Suprapubic skin (tissue), 4 donors: Measurements from ENCODE around the gene TEKT1.

ENCODE experiments used
- CTCF ChIP-seq, 2 donors: fragments of 200-600 bp in 1 of 2; fragments of 450-650 bp in 1 of 2; sonication (generic) in 1 of 2; IDR thresholded peaks; one replicate each; pipeline ENCODE4 v1.5.1; 2016 to 2019; ENCODE audit warnings: antibody characterized with exemption in 2 of 2, mild to moderate bottlenecking in 1 of 2, moderate library complexity in 1 of 2
- EP300 ChIP-seq: sonication (generic); formaldehyde crosslinking; IDR thresholded peaks from one replicate; pipeline ENCODE4 v1.6.1; 2017; ENCODE audit warnings: antibody characterized with exemption
- POLR2A ChIP-seq, 2 donors: fragments of 450-650 bp; IDR thresholded peaks; one replicate each; pipeline ENCODE4 v1.6.1; 2017; ENCODE audit warnings: antibody characterized with exemption in 2 of 2, mild to moderate bottlenecking in 2 of 2, moderate library complexity in 2 of 2
- POLR2AphosphoS5 ChIP-seq, 3 donors: sonication (generic); formaldehyde crosslinking; IDR thresholded peaks; one replicate each; pipeline ENCODE4 v1.6.1; 2017; ENCODE audit warnings: antibody characterized with exemption in 3 of 3

DNA sequence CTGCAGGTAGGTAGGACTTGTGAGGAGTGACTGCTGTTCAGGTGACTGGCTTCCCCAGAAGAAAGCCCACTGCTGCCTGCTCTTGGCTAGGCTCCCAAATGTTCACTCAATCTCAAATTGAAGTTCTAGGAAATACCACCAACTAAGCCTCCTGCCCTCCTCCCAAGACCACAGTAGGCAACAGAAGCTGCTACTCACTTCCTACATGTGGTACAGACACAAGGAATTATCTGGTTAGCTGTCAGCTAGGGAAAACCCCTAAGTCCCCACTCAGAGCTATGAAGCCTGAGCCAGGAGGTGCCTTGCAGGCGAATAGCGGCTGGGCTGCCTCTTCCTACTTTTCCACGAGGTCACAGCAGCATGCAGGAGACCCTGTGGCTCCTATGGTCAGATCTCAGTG is 50.6 kb downstream of the TEKT1 start:
- TF ChIP-seq EP300 (no peak), CTCF (IDR thresholded peaks at IDR 0.05) (no peak), POLR2A (IDR thresholded peaks at IDR 0.05) (no peak), POLR2AphosphoS5 (IDR thresholded peaks at IDR 0.05) (no peak)
